Measurements from ENCODE around the gene HNRNPM. TPM values are rescaled to one million over a fixed set of nuclear protein-coding genes. Genes with fewer than 3 reads are reported as not detected.

Gene HNRNPM
- total RNA-seq, 2 donors from 2014 or later = 118 to 119 TPM

DNA sequence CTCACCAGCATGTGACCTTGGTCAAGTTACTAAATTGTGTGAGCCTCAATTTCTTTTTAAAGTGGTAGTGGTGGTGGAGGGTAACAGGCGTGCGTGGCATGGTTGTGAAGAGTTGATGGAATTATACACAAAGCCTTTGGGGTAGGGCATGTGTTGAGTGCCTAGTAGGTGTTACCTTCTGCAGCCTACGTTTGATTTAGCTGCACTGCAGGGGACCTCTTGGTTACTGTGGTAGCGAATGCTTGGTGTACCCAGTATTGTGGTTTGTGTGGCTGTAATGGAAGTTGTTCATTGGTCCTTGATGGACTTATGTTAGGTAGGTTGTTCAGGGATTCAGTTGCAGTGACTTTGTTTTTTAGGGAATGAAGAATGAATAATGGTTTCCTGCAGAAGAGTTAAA is 33.1 kb downstream of the HNRNPM start:
- intact Hi-C loops (cut with DNase I) = no loop called here
- no peak for DNase-seq (ENCODE audit: low spot score)

DNA sequence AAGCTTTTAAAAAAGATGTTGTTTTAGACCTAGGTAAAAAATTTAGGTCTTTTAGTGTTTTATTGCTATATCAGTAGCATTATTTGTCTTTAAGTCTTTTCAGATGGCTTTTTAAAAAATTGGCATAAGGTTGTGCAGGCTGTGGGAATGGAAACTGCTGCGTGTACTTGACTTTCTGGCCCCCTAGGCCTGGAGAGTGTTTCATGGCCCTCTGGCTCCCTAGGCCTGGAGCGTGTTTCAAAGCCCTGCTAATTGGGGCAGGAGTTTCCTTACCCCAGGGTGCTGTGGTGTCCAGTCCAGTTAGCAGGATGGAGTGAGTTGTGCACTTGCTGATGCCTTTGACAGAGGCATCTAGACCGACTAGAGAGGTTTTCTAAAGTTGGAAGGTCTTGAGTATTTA is 33.8 kb downstream of the HNRNPM start:
- intact Hi-C loops (cut with DNase I) = no loop called here
- no peak for DNase-seq (ENCODE audit: low spot score)

- DNase-seq (ENCODE audit: low spot score) = no peak
- intact Hi-C loops (cut with DNase I) = no loop called here
Measured at GRCh38 chr19:8481201-8481600, 36.4 kb downstream of the HNRNPM start.

DNA sequence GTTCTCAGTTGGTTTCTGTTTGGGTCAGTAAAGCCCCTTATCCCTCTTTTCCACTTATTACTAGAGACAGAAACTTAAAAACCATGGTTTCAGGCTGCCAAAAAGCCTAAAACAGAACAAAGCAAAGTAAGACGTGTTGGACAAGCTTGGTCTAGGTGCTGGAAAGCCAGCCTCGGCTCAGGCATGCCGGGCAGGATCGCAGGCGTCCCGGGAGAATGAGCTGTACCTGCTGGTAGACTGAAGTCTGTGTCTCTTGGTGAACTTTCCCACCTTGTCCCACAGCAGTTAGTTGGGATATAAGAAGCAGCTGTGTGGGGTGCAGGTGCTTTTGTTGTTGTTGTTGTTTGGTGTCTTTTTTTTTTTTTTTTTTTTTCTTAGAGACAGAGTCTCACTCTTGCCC is 36.8 kb downstream of the HNRNPM start:
- intact Hi-C loops (cut with DNase I) = no loop called here
- DNase-seq (ENCODE audit: low spot score) = no peak

GRCh38 chr19:8482696-8483095 is 37.9 kb downstream of the HNRNPM start:
- DNase-seq (ENCODE audit: low spot score) = peak; percentile 34
- intact Hi-C loops (cut with DNase I) = no loop called here

DNA sequence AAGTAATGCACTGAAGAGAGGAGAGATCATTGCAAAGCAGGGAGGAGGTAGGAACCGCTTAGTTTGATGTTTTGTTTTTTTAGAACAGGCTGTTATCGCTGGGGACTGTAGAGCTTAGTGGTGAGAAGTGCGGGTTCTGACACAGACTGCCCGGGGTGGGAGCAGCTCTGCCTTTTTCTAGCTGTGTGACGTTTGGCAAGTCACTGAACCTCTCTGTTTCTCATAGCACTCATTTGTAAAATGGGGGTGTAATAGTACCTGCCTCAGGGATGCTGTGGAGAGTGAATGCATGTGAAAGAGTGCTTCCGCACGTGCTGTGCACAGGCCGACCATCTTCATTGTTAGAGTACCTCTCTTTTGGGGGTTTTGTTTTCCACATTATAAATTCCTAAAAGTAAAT is 38.4 kb downstream of the HNRNPM start:
- intact Hi-C loops (cut with DNase I) = no loop called here
- peak; percentile 23 for DNase-seq (ENCODE audit: low spot score)

GRCh38 chr19:8484331-8484894 is 39.6 kb downstream of the HNRNPM start:
- peak; percentile 89 for DNase-seq (ENCODE audit: low spot score)
- intact Hi-C loops (cut with DNase I) = no loop called here

DNA sequence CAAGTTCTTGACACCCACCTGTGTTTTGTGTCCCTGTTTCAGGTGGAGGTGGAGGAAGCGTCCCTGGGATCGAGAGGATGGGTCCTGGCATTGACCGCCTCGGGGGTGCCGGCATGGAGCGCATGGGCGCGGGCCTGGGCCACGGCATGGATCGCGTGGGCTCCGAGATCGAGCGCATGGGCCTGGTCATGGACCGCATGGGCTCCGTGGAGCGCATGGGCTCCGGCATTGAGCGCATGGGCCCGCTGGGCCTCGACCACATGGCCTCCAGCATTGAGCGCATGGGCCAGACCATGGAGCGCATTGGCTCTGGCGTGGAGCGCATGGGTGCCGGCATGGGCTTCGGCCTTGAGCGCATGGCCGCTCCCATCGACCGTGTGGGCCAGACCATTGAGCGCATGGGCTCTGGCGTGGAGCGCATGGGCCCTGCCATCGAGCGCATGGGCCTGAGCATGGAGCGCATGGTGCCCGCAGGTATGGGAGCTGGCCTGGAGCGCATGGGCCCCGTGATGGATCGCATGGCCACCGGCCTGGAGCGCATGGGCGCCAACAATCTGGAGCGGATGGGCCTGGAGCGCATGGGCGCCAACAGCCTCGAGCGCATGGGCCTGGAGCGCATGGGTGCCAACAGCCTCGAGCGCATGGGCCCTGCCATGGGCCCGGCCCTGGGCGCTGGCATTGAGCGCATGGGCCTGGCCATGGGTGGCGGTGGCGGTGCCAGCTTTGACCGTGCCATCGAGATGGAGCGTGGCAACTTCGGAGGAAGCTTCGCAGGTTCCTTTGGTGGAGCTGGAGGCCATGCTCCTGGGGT is 41.0 kb downstream of the HNRNPM start:
- intact Hi-C loops (cut with DNase I) = no loop called here
- peak; percentile 79 for DNase-seq (ENCODE audit: low spot score)

- DNase-seq (ENCODE audit: low spot score) = no peak
- intact Hi-C loops (cut with DNase I) = no loop called here
Measured at GRCh38 chr19:8486661-8487136, 41.9 kb downstream of the HNRNPM start.

DNA sequence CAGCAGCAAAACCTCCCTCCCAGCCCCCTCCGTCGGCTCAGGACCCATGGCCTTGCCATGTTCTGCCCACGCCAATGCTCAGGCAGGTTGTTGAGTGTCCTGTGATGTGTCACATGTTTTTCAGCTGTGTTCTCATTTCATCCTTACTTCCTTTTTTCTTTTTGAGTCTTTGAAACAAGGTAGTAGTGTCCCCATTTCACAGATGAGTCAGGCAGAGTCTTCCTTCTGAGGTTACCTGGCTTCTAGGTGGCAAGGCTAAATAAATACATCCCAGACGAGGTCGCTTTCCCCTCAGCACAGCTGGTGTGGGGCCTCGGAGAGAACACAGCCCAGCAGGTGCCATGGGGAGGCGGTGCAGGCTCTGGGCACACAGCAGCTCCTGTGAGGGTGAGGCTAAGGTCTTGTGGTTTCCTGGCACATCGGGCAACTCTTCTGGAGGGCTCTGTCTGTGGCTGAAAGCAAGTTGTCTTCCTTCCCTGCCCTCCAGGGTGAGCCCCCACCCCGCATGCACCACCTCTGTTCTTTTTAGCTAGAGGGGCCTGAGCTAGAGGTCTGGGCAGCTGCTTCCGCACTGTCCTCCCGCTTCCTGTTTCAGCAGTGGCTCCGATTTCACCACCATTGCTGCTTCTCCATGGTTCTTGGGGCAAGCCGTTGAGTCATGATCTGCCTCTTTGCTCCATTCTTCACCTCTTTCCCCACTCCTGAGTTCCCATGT is 42.5 kb downstream of the HNRNPM start:
- no peak for DNase-seq (ENCODE audit: low spot score)
- intact Hi-C loops (cut with DNase I) = no loop called here

GRCh38 chr19:8488365-8488764 is 43.6 kb downstream of the HNRNPM start:
- no peak for DNase-seq (ENCODE audit: low spot score)
- intact Hi-C loops (cut with DNase I) = no loop called here

DNA sequence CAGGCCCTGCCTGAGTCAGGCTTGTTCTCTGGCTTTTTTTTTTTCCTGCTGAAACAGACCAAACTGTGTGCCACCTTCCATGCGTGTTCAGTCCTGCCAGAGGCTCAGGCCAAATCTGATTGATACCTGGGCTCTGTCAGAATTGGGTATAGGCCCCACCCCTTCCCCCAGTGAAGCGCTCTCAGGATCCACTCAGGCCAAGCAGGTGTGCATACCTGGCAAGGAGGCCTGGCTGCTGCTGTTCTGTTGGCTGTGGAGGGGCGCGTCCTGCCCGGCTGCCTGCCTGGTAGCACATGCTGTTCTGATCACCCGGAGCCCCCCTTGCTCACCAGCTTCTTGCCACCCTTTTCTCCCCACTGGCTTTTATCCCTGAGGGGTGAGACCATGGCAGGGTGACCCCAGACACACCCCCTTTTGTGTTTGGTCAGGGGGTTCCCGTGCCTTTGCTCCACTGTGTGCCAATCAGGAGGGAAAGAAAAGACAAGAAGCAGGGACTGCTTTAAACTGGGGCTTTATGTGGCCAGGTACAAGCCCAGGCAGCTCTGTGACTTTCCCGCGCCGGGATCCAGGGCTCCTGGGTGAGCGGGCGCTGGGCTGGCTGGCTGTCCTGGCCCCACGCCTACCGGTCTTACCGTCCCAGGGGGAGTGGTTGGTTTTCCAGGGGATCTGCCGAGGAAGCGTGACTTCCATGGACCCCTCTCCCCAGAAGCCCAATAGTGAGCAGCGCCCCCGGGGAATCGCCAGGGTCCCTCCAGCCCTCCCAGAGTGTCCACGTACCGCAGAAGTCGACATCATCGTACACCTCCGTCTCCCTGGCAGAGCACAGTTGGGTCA is 45.0 kb downstream of the HNRNPM start:
- intact Hi-C loops (cut with DNase I) = loop anchor here in 1 of 2 donors (10.0 kb wide), 1 partner anchor 85 kb away; no protein-coding TSS in a partner anchor
- no peak for DNase-seq (ENCODE audit: low spot score)

DNA sequence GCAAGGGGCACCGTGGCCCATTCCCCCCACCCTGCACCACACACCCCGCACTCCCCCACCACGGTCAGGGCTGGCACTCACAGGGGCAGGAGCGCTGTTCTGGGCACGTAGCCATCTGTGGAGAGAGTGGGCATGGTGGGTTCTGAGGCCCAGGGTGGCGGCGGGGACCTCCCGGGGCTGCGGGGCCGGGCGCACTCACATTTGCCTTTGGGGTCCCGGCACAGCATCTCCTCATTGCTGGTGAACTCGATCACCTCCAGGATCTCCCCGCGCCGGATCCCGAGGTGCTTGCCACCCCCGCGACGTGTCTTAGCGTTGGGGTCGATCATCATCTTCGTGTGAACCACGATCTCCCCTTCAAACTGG is 45.6 kb downstream of the HNRNPM start:
- DNase-seq (ENCODE audit: low spot score) = no peak
- intact Hi-C loops (cut with DNase I) = loop anchor here in 1 of 2 donors (10.0 kb wide), 1 partner anchor 86 kb away; no protein-coding TSS in a partner anchor

GRCh38 chr19:8490873-8491272 is 46.1 kb downstream of the HNRNPM start:
- DNase-seq (ENCODE audit: low spot score) = no peak
- intact Hi-C loops (cut with DNase I) = loop anchor here in 1 of 2 donors (10.0 kb wide), 1 partner anchor 86 kb away; no protein-coding TSS in a partner anchor

DNA sequence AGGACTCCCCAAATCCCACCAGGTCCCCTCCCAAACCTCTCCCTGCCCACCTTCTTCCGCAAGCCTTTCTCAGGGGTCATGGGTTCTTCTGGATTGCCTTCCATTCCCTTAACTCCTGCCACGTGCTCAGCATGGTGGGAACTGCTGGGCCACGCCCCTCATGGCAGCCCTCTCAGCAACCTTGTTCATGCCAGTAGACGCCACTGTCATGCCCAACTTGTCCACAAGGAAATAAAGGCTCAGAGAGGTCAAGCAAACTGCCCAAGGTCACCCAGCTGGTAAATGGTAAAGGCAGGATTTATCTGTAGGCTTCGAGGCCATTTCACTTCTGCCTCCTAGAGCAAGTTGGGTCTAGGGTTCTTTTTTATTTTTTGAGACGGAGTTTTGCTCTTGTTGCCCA is 46.8 kb downstream of the HNRNPM start:
- DNase-seq (ENCODE audit: low spot score) = no peak
- intact Hi-C loops (cut with DNase I) = loop anchor here in 1 of 2 donors (10.0 kb wide), 1 partner anchor 87 kb away; no protein-coding TSS in a partner anchor

DNA sequence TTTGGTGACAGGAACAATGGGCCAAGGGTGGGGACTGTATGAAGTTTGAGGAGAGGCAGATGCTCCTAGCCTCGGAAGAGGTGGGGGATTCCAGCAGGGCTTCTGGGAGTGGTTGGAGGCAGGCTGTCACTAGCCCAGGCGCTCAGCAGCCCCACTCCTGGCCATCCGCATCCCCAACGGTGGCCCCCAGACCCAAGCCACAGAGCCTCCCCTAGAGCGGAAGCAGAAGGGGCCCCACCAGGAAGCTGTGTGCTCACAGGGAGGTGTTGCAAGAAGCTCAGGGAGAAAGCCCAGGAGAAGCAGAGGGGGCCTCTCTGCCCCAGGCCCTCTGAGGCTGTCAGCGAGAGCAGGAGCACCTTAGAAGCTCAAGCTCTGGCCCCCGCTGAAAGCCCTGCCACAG is 49.4 kb downstream of the HNRNPM start:
- no peak for DNase-seq (ENCODE audit: low spot score)
- intact Hi-C loops (cut with DNase I) = loop anchor here in 1 of 2 donors (10.0 kb wide), 1 partner anchor 89 kb away; no protein-coding TSS in a partner anchor

DNA sequence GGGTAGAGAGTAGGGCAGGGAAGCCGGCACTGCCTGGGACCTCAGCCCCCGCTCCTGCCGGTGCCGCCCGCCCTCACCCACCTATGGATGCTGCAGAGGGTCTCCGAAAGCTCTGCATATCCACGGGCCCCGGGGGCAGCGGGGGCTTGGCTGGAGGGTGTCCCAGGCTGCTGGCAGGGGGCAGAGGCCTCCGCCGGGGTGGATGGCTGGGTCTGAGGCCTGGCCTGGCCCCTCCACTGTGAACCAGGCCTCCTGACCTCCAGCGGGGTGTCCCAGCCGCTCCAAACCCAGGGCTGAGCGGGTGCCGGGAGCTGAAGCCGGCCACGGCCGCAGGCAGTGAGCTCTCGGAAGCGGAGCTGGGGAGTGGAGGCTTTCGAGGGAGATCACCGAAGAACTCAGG is 53.5 kb downstream of the HNRNPM start:
- DNase-seq (ENCODE audit: low spot score) = no peak
- intact Hi-C loops (cut with DNase I) = loop anchor here in 1 of 2 donors (10.0 kb wide), 1 partner anchor 93 kb away; no protein-coding TSS in a partner anchor

- intact Hi-C loops (cut with DNase I) = loop anchor here in 1 of 2 donors (10.0 kb wide), 1 partner anchor 94 kb away; no protein-coding TSS in a partner anchor
- no peak for DNase-seq (ENCODE audit: low spot score)
Measured at GRCh38 chr19:8499048-8499833, 54.5 kb downstream of the HNRNPM start.

Data from posterior vena cava (tissue), 2 donors.